ENCODE results near the gene MIS18A.

The MIS18A gene

GRCh38 chr21:32314806-32315205 is 36.0 kb upstream of the MIS18A start:
- TF ChIP-seq, protein P1, sequence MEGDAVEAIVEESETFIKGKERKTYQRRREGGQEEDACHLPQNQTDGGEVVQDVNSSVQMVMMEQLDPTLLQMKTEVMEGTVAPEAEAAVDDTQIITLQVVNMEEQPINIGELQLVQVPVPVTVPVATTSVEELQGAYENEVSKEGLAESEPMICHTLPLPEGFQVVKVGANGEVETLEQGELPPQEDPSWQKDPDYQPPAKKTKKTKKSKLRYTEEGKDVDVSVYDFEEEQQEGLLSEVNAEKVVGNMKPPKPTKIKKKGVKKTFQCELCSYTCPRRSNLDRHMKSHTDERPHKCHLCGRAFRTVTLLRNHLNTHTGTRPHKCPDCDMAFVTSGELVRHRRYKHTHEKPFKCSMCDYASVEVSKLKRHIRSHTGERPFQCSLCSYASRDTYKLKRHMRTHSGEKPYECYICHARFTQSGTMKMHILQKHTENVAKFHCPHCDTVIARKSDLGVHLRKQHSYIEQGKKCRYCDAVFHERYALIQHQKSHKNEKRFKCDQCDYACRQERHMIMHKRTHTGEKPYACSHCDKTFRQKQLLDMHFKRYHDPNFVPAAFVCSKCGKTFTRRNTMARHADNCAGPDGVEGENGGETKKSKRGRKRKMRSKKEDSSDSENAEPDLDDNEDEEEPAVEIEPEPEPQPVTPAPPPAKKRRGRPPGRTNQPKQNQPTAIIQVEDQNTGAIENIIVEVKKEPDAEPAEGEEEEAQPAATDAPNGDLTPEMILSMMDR (IDR thresholded peaks at IDR 0.05; ENCODE audit: insufficient read depth, low read length, poor library complexity, severe bottlenecking): no peak
- TF ChIP-seq EZH2phosphoT487 (conservative IDR thresholded peaks at IDR 0.05; ENCODE audit: low read length): no peak
- H3K27ac ChIP-seq (ENCODE audit: low read depth, low read length): no peak overlapping the region
- peaks cover 4% of the 10 kb centered on the region; the same call in 1 of the 2 replicates for H3K36me3 ChIP-seq (ENCODE audit: low read length)

DNA sequence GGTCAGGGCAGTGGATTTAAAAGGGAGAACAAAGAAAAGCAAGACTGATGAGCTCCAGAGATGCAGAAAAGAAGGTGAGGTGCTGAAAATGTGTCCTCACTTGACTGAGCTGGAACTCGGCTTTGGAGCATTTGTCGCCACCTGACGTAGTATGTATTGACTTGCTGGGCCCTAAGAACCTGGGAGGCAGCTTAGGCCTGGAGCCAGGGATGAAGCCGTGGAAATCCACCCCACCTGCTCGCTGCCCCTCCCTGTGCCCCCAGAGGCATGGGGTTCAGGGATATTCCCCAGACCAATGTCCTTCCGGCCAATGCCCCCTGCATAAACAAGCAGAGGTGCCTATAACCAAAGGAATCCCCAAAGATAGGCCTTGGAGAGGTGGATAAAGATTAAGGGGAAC is 34.1 kb upstream of the MIS18A start:
- Histone ChIP-seq H4K20me1 (ENCODE audit: low read depth, low read length) (no peaks in the 10 kb centered on the region), H3K9me3 (ENCODE audit: insufficient read depth, low read length) (no peaks in the 10 kb centered on the region), H3K9ac (ENCODE audit: low read length) (no peak overlapping the region), H3K4me2 (ENCODE audit: low read depth, low read length, poor library complexity, severe bottlenecking) (no peak overlapping the region), H3K27ac (ENCODE audit: low read depth, low read length) (no peak overlapping the region), H3K9me2 (replicated peaks; ENCODE audit: insufficient read depth, low read length) (no peaks in the 10 kb centered on the region), H3K4me3 (ENCODE audit: insufficient read depth, low read length, poor library complexity, severe bottlenecking) (no peak overlapping the region), H3K36me3 (ENCODE audit: low read length) (peaks cover 4% of the 10 kb centered on the region; the same call in 1 of the 2 replicates), H3K27me3 (ENCODE audit: low read length) (no peaks in the 10 kb centered on the region), H2AFZ (ENCODE audit: low read depth, low read length, severe bottlenecking) (no peak overlapping the region), H3F3A (ENCODE audit: insufficient read depth) (no peaks in the 10 kb centered on the region), H3K79me2 (ENCODE audit: insufficient read depth, low read length) (no peaks in the 10 kb centered on the region)
- no peak for TF ChIP-seq EZH2phosphoT487 (conservative IDR thresholded peaks at IDR 0.05; ENCODE audit: low read length)
- TF ChIP-seq, protein P1 (IDR thresholded peaks at IDR 0.05; ENCODE audit: insufficient read depth, low read length, poor library complexity, severe bottlenecking): no peak

More at GRCh38 chr21:32314806-32315205, 36.0 kb upstream of the MIS18A start:
- Histone ChIP-seq H3K79me2 (ENCODE audit: insufficient read depth, low read length) (no peaks in the 10 kb centered on the region), H2AFZ (ENCODE audit: low read depth, low read length, severe bottlenecking) (no peak overlapping the region), H3K4me3 (ENCODE audit: insufficient read depth, low read length, poor library complexity, severe bottlenecking) (no peak overlapping the region), H4K20me1 (ENCODE audit: low read depth, low read length) (no peaks in the 10 kb centered on the region), H3K4me2 (ENCODE audit: low read depth, low read length, poor library complexity, severe bottlenecking) (no peak overlapping the region), H3F3A (ENCODE audit: insufficient read depth) (no peaks in the 10 kb centered on the region), H3K9me2 (replicated peaks; ENCODE audit: insufficient read depth, low read length) (no peaks in the 10 kb centered on the region), H3K27me3 (ENCODE audit: low read length) (no peaks in the 10 kb centered on the region), H3K9ac (ENCODE audit: low read length) (no peak overlapping the region), H3K9me3 (ENCODE audit: insufficient read depth, low read length) (no peaks in the 10 kb centered on the region)

DNA sequence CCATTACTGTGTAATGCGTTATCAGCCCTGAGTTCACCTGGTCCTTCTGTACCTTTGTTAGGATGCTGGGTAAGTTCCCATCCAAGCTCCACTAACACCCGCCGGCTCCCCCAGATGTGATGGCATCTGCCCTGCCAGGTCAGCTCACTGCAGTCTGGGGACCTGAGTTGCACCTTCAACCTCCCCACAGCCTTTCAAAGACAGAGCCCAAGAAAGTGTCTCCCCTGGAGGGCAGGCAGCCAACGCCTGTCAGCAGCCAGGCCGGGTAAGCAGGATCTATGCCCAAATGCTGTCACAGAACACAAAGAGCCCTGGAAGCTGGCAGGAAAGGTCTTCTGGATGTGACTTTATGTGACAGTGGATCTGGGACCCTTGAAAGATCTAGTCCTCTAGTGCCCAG is 33.5 kb upstream of the MIS18A start:
- Histone ChIP-seq H3K27me3 (ENCODE audit: low read length) (no peaks in the 10 kb centered on the region), H3K79me2 (ENCODE audit: insufficient read depth, low read length) (no peaks in the 10 kb centered on the region), H3K4me3 (ENCODE audit: insufficient read depth, low read length, poor library complexity, severe bottlenecking) (no peak overlapping the region), H4K20me1 (ENCODE audit: low read depth, low read length) (no peaks in the 10 kb centered on the region), H3F3A (ENCODE audit: insufficient read depth) (no peaks in the 10 kb centered on the region), H3K9me2 (replicated peaks; ENCODE audit: insufficient read depth, low read length) (no peaks in the 10 kb centered on the region), H3K9me3 (ENCODE audit: insufficient read depth, low read length) (no peaks in the 10 kb centered on the region), H3K27ac (ENCODE audit: low read depth, low read length) (no peak overlapping the region), H3K9ac (ENCODE audit: low read length) (no peak overlapping the region), H3K36me3 (ENCODE audit: low read length) (peaks cover 4% of the 10 kb centered on the region; the same call in 1 of the 2 replicates), H3K4me2 (ENCODE audit: low read depth, low read length, poor library complexity, severe bottlenecking) (no peak overlapping the region), H2AFZ (ENCODE audit: low read depth, low read length, severe bottlenecking) (no peak overlapping the region)
- no peak for TF ChIP-seq EZH2phosphoT487 (conservative IDR thresholded peaks at IDR 0.05; ENCODE audit: low read length)
- TF ChIP-seq, protein P1 (IDR thresholded peaks at IDR 0.05; ENCODE audit: insufficient read depth, low read length, poor library complexity, severe bottlenecking): no peak

Data from SU-DHL-6 (cell line).